SIG-M5 treated with dmso at 0.1 percent for 504 hours (cell line): ENCODE measurements around the gene LRTM2.

Experiments used
- DNase-seq: peaks from one replicate; lab custom pipeline; 2025; ENCODE audit not compliant: unreplicated experiment; lab: John Stamatoyannopoulos, UW

The LRTM2 gene

DNA sequence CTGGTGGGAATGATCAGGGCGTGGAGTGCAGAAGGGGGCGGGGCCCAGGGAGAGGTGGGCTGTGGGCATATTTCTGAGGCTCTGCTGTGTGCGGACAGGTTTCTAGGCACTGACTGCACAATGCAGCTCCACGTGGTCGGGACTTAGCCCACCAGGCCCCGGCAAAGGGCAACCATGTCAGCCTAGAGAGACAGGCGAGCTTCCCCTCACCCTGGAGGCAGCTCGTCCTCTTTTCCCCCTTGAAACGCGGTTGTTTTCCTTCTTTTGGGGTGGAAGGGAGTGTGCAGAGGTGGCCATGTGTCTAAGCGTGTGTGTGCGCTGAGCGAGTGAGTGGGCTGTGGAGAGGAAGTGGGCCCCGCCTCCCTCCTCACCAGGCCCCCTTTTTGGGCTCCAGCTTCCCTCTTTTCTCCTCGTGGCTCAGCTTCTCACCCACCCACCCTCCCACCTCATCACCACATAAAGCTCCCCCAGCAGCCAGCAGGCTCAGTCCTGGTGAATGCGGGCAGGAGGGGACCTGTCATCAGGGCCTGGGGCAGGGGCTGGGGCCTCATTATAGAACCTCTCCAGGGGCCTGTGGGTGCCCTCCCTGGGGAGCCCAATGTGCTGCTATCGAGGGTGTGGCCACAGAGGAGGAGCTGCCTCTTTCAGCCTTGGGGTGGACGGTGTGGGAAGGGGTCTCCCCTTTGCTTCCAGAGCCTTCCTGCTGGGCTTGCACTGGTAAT lies 22.0 kb downstream of the LRTM2 start:
- peak; percentile 57 for DNase-seq

DNA sequence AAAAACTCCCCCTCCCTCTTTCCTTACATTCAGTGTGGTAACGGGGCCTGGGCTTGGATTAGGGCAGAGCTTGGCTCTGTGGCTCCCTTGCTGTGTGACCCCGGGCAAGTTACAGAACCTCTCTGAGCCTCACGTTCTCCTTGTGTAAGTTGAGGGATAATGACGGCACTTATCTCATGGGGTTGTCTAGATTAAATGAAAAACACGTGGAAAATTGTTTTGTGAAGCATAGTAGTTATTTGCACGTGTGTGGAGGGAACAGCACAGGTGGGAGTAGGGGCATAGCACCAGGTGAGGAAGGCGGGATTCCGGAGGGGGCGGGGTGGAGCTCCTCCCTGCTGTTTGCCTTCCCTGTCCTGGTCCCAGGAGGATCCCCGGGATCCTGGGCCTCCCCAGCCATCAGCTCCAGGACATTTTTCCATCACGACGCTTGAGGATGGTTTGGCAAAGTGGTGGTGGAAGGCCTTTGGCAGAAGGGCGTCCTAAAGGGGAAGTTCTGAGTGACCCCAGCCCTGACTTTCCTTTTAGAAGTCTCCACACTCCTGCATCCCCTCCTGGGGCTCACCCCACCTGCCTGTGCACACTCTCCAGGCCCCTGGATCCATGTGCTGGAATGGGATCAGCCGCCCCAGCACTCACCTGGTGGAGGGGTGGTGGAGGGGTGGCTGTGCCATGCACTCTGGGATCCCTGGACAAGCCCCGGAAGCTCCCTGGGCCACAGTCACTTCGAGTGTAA lies 22.7 kb downstream of the LRTM2 start:
- no peak for DNase-seq

DNA sequence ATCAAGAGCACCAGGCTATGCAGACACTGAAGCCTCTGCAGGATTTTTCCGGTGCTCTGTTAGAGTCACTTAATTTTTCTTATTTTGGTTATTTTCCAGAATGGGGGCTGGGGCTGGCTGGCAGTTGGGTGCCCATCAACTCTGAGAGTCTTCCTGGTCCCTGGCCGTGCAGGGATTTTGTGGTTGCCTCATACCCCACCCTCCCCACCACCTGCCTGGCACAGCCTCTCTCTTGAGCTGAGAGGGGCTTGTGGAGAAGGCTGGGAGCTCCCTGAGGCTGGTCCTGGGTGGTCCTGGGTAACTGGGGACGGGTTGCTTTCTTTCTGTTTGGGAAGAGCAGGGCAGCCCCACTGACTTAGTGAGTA lies 23.3 kb downstream of the LRTM2 start:
- DNase-seq: no peak

DNA sequence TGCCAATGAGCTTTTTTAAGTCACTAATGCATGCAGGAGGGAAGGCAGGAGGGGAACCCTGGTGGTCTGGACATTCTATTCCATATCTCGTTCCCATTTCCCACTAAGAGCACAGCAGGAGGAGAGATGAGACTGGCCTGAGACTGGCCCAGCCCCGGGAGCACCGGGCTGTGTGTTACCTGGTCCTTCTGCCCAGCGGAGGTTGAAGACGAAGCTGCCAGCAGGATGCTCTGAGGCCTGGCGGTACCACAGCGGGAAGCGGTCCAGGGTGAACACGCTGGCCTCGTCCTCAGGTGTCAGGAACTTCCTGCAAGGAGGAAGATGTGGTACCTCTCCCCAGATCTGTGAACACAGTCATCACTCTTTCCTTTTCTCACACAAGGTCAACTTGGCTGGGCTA lies 23.9 kb downstream of the LRTM2 start:
- DNase-seq: no peak

DNA sequence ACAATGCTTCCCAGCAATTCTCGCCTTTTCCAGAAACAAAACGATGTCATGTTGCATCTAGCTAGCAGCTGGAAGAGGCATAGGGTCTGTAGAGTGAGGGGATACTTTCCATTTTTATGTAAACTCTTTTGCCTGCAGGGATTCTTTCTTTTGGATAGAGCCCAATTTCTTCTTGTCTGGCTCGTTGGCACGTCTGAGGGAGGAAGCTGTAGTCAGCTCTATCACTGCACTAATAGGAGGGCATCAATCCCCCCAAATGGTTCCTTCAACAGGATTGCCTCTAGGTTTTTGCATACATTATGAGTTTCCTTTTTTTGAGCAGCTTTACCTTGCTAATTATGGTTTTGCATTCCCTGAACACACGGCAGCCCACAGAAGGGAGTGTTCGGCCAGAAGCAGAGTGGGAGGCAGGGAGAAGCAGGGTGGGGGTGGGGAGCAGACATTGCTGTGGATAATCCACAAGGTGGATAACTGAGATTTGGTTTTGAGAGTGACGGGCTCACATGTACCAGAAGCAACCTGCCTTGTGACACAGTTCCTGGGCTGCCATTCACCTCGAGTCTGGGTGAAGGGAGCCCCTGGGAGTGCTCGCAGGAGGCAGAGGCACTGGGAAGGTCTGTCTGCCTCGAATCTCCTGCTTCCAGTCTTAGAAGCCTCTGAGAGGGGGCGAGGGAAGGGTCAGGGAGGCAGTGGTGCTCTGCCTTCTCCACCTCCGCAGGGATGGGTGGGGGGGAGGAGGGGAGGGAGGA lies 24.5 kb downstream of the LRTM2 start:
- DNase-seq: no peak

DNA sequence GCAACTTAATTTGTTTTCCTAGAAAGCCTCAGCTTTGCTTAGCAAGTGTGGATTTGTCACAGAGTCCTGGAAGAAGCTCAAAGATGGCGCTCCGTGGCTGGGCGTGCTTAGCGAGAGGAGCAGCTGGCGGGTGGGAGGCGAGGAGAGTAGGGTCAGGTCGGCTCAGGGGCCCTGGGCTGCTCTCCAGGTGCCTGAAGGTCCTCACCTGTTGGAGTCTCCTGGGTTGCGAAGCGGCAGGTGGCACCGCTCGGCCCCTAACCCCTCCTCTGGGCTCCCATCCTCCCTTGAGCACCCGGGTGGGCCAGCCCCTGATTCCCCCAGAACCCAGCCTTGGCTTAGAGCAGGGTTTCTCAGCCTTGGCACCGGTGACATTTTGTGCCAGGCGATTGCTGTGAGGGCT lies 25.1 kb downstream of the LRTM2 start:
- no peak for DNase-seq

DNA sequence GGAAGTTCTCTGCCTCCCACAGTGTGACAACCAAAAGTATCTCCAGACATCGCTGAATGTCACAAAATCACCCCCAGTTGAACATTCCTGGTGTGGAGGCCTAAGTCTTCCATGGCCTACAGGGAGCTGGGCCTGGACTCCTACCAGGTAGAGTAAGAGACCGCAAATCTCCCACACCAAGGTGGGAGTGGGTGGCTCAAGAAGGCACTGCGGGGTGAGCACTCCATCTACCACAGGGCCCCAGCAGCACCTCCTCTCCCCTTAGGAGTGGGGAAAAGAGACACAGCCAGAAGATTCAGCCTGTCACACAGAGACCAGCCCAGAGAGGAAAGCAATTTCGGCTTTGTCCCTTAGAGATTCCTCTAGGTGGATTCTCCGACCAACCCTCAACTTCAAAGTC lies 25.5 kb downstream of the LRTM2 start:
- DNase-seq: no peak

DNA sequence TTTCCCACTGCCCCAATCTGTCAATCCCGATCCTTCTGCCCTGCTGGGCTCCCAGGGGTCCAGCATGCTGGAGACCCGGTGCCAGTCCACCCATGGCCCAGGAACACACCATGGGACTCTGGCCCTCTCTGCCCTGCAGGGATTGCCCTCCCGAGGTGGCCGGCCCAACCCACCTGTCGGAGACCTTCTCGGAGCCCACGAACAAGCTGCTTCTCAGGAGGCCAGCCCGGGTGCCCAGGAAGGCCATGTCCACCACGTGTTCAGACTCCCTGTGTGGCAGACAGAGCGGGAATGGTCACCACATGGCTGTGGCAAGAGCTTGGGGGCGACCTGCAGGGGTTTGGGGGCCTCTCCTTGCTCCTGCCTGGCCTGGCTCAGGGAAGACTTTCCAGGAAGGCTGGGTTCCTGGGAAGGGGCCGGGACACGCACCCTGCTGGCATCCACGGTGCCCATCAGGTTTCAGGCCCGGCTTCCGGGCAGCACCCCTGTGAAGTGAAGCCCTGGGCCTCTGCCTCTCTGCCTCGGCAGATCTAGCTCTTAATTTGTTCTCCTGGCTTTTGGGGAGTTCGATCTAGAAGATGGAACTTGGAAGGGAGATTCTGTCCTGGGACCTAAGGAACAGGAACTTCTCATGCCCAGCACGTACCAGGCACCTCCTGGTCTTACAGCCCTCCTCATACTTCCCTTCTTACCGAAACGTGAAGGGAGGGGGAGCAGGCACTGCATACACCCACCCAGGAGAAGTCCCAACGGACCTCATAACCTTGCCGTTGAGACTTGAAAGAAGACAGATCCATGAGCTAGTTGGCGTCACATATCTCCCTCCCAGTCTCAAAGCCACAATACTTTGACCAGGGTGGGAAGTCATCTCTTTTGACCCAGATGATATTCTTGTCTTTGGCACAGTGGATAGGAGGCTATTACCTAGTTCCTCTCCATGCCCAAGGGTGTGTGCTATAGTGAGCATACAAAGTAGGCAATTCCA lies 26.3 kb downstream of the LRTM2 start:
- no peak for DNase-seq

DNA sequence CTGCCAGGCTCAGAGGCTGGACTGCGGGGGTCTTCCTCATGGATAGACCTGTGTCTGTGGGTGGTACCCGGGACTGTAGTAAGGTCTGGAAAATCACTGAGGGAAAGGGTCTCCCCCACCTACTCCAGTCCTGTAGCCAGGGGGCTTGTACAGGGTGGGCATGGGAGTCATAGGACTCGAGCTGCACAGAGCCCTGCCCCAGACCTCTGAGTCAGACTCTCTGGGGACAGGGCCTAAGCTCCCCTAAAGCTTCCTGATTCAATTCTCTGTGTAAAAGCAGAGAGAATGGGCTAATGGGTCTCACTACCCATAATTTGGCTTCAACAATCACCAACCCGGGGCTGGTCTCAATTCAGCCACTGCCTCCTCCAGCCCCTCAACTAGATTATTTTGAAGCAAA lies 27.0 kb downstream of the LRTM2 start:
- DNase-seq: no peak

DNA sequence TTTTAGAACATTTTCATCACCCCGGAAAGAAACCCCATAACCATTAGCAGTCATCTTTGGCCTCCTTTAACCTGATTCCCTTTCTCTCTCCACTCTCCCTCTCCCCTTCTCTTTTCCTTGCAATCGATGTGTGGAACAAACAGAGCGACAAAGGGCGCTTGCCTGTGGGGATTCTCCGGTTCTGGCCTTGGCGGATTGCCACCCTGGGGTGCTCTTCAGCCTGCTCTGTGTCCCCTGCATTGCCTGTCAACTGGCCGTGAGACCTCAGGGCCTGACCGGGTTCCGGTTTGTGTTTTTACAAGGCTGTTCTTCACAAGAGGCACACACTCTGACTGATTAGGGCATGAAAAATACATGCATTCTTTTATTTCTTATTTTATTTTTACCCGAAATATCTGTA lies 27.8 kb downstream of the LRTM2 start:
- no peak for DNase-seq

DNA sequence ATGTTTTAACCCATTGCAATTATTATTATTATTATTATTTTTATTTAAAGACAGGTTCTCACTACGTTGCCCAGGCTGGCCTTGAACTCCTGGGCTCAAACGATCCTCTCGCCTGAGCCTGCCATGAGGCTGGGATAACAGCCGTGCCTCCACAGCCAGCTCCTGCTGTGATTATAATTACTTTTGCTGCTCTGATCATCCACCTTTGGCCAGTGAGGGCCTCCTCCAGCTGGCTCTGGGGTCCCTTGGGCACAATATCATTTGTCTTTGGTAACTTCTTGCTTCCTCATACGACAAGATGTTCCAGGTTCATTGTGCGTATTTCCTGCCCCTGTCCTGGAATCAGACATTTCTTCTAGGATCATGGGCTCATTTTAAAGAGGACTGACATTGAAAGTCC lies 28.4 kb downstream of the LRTM2 start:
- no peak for DNase-seq

DNA sequence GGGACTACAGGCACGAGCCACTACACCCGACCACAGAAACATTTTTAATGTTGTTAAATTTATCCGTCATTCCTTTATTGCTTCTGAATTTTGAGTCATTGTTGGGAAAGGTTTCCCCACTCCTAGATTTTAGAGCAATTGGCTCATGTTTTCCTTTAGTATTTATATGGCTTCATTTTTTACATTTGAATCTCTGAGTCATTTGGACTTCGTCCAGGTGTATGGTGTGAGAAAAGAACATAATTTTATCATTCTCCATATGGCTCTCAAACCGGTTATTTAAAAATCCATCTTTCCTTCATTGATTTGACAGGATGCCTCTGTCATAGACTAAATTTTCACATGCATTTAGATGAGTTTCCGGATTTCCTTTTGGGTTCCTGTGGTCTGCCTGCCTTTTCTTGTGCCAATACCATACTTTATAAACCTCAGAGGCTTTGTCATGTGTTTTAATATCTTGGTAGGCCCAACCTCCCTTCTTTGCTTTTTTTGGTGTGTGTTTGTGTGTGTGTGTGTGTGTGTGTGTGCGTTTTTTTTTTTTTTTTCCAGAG lies 30.9 kb downstream of the LRTM2 start:
- DNase-seq: no peak

DNA sequence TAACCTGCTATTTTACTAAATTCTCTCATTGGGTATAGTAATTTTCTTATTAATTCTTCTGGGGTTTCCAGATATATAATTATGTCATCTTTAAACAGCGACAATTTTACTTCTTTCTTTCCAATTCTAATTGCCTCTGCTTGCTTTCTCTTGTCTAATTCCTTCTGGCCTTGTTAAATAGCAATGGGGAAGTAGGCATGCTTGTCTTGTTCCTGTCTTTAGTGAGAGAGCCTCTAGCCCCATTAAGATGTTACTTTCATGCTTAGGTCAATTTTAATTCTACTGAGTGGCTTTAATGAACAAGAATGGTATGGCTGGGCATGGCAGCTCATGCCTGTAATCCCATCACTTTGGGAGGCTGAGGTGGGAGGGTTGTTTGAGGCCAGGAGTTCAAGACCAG lies 31.7 kb downstream of the LRTM2 start:
- DNase-seq: peak; percentile 25

DNA sequence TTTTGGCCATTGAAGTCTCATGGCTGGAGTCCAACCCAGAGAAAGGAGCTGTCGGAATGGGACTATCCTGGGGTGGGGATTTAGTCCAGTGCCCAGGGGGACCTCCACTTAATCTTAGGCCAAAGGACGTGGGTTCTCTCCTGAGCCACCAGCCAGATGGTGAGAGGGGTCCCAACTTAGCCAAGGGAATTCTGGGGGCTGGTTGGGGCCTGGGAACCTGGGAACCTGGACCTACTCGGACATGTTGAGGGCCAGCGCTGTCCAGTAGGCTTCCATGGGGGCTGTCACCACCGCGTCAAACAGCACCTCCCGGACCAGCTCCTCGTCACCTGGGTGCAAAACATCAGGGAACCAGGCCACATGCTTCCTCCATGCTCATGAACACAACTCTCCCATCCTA lies 33.4 kb downstream of the LRTM2 start:
- DNase-seq: no peak

DNA sequence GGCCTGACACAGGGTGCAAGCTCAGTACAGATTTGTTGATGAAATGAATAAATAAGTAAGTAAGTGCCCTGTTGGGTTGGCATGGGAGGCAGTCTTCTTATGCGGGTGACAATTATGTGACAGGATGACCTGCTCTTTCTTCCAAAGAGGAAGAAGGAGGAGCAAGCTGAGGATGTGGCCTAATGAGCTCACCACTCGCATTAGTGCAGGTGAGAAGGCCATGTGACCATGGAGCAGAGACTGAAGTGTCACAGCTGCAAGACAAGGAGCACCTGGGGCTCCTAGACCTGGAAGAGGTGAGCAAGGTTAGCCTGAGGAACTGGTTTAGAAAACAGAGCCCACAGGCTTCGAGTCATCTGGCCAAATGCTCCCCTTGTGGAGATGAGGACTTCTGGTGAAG lies 34.9 kb downstream of the LRTM2 start:
- no peak for DNase-seq

DNA sequence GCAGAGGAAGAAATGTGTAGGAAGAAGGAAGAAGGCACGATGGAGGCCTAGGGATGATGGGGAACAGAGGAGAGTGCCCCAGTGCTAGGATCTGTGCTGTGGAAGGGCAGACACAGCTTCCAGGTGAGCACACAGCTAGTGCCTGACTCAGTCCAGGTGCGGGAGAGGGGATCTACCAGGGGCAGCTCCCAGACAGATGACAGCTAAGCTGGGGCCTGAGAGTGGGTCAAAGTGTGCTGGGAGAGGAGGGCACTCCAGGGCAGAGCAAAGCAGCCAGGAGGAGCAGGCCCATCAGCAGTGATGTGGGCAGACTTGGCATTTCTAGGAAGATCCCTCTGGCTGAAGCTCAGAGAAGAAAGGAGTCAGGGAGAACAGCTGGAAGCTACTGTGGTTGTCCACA lies 36.7 kb downstream of the LRTM2 start:
- DNase-seq: no peak

DNA sequence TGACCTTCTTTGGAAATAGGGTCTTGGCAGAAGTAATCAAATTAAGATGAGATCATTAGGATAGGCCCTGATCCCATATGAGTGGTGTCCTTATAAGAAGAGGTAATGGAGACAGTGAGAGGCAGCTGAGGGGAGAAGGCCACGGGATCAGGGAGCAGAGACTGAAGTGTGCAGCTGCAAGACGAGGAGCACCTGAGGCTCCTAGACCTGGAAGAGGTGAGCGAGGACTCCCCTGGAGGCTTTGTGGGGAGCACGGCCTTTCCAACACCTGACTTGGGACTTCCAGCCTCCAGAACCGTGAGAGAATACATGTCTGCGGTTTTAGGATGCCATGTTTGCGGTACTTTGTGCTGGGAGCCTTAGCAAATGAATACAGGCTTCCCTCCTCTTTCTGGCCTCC lies 37.5 kb downstream of the LRTM2 start:
- DNase-seq: no peak

DNA sequence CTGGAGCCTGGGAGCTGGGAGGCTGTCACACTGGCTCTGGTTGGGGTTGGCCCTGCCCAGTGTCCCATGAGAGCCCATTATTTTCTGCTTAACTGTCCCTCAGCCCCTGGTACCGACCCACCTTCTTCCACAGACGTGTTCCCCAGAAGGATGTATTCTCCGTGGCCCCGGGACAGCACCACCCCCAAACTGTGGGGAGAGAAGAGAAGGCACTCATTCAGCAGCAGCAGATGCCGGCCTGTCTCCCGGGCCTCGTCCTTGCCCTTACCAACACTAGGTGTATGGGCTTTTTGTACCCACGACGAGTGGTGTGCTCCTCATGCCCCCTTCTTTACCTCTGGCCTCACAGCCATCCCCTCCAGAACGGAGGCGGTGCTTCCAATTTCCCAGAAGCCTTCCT lies 38.1 kb downstream of the LRTM2 start:
- DNase-seq: no peak

DNA sequence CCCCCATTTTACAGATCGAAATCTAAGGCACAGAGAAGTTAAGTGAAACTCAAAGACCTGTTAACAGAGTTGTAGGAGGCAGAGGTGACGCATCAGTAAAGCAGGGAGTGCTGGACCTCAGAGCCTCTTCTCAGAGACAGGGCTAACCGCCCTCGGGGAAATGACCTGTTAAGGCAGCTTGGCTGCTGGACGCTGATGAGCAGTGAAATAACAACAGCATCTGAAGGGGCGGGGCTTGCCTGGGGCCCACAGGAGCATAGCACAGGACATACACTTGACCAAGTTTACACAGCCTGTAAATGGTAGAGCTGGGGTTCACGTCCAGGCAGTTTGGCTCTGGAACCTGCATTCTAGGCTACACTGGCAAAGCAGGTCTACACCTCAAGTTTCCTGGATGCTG lies 39.3 kb downstream of the LRTM2 start:
- DNase-seq: no peak

DNA sequence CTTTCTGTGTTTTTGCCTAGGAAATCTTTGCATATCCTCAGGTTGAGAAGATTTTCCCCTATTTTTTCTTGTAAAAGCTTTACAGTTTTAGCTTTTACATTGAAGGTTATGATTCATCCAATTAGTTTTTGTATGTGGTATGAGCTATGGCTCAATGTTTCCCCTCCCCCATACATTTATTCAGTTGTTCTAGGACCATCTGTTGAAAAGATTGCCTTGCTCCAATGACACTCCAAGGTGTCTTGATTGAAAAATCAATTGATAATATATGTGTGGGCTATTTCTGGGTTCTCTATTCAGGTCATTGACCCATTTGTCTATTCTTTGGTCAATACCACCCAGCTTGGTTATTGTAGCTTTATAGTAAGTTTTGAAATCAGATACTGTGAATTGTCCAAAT lies 42.6 kb downstream of the LRTM2 start:
- DNase-seq: no peak

DNA sequence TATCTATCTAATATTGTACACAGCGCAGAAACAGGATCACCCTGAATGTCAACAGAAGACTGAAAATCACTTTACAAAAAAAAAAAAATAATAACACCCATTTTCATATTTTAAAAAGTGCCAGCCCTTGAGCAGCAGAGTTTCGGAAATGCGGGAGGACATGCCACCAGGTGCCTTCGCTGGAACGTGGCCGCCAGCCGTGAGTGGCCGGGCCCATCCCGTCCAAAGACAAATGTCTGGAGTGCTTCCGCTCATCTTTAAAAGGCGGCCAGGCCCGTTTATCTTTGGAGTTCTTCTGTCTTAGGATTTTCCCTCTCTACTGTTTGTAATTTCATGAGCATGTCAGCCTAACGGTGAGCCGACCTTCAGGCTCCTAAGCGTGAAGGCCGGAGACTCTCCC lies 43.5 kb downstream of the LRTM2 start:
- DNase-seq: no peak
